ENCODE data around the gene PSMB2. TPM values are rescaled to one million over a fixed set of nuclear protein-coding genes. Genes with fewer than 3 reads are reported as not detected.

Gene PSMB2
- total and polyA plus RNA-seq, 10 of the 15 experiments (the other 5 are each of a cell fraction or from before 2014, with no cell fraction given), result 71.7 to 299 (median 145) TPM

GRCh38 chr1:35567947-35568558, 73.3 kb downstream of the PSMB2 start:
- no TSS peak for BruUV-seq (replicated peaks)
- Histone ChIP-seq H3K9ac (ENCODE audit: control insufficient read depth, insufficient read depth, low read length) (no peak overlapping the region), H3K27ac (ENCODE audit: control insufficient read depth, insufficient read depth) (no peak overlapping the region), H3K4me2 (ENCODE audit: control insufficient read depth, insufficient read depth) (no peak overlapping the region), H3K27me3 (replicated peaks in 1 of 2; ENCODE audit: control insufficient read depth in 2 of 2, insufficient read depth in 2 of 2, low read length in 1 of 2) (no peaks in the 10 kb centered on the region), H3K9me3 (replicated peaks; ENCODE audit: control insufficient read depth, insufficient read depth, low read length) (no peaks in the 10 kb centered on the region), H3K4me1 (ENCODE audit: control insufficient read depth, insufficient read depth, low read length) (no peaks in the 10 kb centered on the region), H2AFZ (ENCODE audit: control insufficient read depth, low read depth, low read length) (no peak overlapping the region), H3K79me2 (ENCODE audit: control insufficient read depth, insufficient read depth, low read length) (no peaks in the 10 kb centered on the region), H3K4me3 (no peak overlapping the region), H4K20me1 (ENCODE audit: control insufficient read depth, insufficient read depth) (no peaks in the 10 kb centered on the region), H3K36me3 (ENCODE audit: control insufficient read depth in 2 of 2, insufficient read depth in 2 of 2, low read length in 1 of 2) (peaks cover 0 to 8% of the 10 kb centered on the region in 2 experiments; a peak in 1 of 4 replicates)
- in situ Hi-C loops (cut with MboI) (loop anchor here (5.0 kb wide), 2 partner anchors 149 to 209 kb away; partner anchors contain the start of gene C1orf216), intact Hi-C loops (cut with micrococcal nuclease; ENCODE audit: unreplicated experiment) (loop anchor here (2.0 kb wide), 1 partner anchor 147 kb away; no protein-coding TSS in a partner anchor)
- ChIA-PET SMC1A (ENCODE audit: uncharacterized antibody, unreplicated experiment) (interaction anchor here (0.7 to 5.9 kb wide), 15 partner anchors 9 to 214 kb away, joined by 3 to 128 read pairs (median 4); partner anchors contain the start of genes C1orf216 and CLSPN), POLR2A (interaction anchor here (0.9 kb wide), 1 partner anchor 214 kb away, joined by 3 read pairs; no protein-coding TSS in a partner anchor), RAD21 (ENCODE audit: unreplicated experiment) (interaction anchor here (0.7 to 3.4 kb wide), 14 partner anchors 10 to 211 kb away, joined by 3 to 57 read pairs (median 6); partner anchors contain the start of gene CLSPN), CTCF (interaction anchor here (0.6 to 7.1 kb wide), 34 partner anchors 8 to 366 kb away, joined by 3 to 248 read pairs (median 4); partner anchors contain the start of genes C1orf216, CLSPN, KIAA0319L and ZMYM4)
- DNase-seq (ENCODE audit: low read depth, low spot score), result no peak
- ATAC-seq, result no peak
- 72% methylated on average over 9 of the region's 9 CpGs for WGBS (ENCODE audit: insufficient coverage, insufficient replicate concordance, low lambda C conversion rate, missing lambda C conversion rate)
- TF ChIP-seq TARDBP (IDR thresholded peaks at IDR 0.05; ENCODE audit: borderline replicate concordance) (no peak), ZNF592 (IDR thresholded peaks at IDR 0.05) (no peak), HDGF (IDR thresholded peaks at IDR 0.05) (no peak), BHLHE40 (IDR thresholded peaks at IDR 0.05; ENCODE audit: borderline replicate concordance in 1 of 2, low read depth in 2 of 2, low read length in 1 of 2) (no peak), NFYA (IDR thresholded peaks at IDR 0.05; ENCODE audit: borderline replicate concordance, low read depth, low read length) (no peak), IRF4 (IDR thresholded peaks at IDR 0.05; ENCODE audit: low read depth, low read length) (no peak), BCLAF1 (IDR thresholded peaks at IDR 0.05) (no peak)
- FAIRE-seq, result no peak
